Measurements from ENCODE around the gene EVI2A. TPM values are rescaled to one million over a fixed set of nuclear protein-coding genes. Genes with fewer than 3 reads are reported as not detected.
A peak's percentile ranks its signal among the peaks of the same experiment; 100 is the strongest.

The EVI2A gene
- total and polyA plus RNA-seq, 4 donors: 20.4 to 58.7 (median 34.5) TPM

DNA sequence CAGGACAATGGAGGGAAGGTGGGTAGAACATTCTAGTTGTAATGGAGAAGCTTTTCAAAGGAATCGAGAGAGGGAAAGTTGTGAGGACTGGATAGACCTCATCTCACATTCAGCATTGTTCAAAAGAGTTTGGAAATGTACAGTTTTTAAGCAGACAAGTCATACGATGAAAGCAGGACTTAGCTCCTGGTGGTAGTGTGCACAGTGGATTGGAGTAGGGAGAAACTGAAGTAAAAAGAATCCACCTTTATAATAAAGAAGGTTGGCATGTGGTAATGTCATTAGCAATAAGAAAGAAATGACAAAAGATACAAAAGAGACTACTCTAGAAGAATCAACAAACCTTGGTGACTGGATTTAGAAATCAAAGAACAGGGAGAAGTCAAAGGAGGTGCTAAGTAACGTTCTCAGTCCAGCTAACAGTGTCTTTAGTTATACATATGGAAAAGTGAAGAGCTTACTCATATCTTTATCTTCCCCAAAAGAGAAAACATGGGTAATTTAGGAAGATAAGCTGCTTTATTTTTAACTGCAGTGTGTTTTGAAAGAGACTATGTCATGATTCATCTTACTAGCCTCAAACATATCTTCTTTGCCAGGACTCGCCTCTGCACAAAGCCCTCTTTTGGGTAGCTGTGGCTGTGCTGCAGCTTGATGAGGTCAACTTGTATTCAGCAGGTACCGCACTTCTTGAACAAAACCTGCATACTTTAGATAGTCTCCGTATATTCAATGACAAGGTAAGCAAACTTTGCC lies 18.7 kb upstream of the EVI2A start:
- H3K36me3 ChIP-seq (ENCODE audit: control insufficient read depth, insufficient read depth, low read length): peaks cover 25% of the 10 kb centered on the region
- H3K4me3 ChIP-seq (ENCODE audit: low read depth, low read length): no peak overlapping the region
- no peak overlapping the region for H3K27ac ChIP-seq (ENCODE audit: low read depth, low read length)
- H3K27me3 ChIP-seq (ENCODE audit: control insufficient read depth, insufficient read depth, low read length): no peaks in the 10 kb centered on the region
- DNase-seq (ENCODE audit: low read depth in 4 of 6, low spot score in 6 of 6): no peak
- WGBS (ENCODE audit: insufficient coverage): 82% methylated on average over 2 of the region's 6 CpGs
- no peaks in the 10 kb centered on the region for H3K9me3 ChIP-seq (ENCODE audit: control insufficient read depth, insufficient read depth, low read length)
- no peaks in the 10 kb centered on the region for H3K4me1 ChIP-seq (ENCODE audit: control insufficient read depth, insufficient read depth, low read length)

DNA sequence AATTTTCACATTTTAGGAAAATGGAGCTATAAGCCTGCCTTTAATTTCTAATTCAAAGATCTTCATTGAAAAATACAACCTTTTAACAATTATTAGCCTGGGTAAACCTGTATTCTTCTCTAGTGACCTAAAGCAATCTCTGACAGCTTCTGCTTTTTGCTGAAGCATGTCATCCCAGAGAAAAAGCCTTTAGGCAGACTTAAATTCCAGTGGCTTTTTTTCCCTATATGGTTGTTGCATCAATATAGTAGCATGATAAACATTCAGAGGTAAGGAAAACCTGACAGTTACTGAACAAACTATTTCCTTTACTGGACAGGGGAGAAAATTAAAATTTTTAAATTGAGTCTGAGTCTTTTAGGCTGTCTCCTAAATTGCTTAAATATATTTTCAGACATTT lies 7.8 kb upstream of the EVI2A start:
- no peak overlapping the region for H3K27ac ChIP-seq (ENCODE audit: low read depth, low read length)
- peaks cover 8% of the 10 kb centered on the region for H3K36me3 ChIP-seq (ENCODE audit: control insufficient read depth, insufficient read depth, low read length)
- H3K4me1 ChIP-seq (ENCODE audit: control insufficient read depth, insufficient read depth, low read length): no peaks in the 10 kb centered on the region
- no peaks in the 10 kb centered on the region for H3K27me3 ChIP-seq (ENCODE audit: control insufficient read depth, insufficient read depth, low read length)
- no peaks in the 10 kb centered on the region for H3K9me3 ChIP-seq (ENCODE audit: control insufficient read depth, insufficient read depth, low read length)
- H3K4me3 ChIP-seq (ENCODE audit: low read depth, low read length): no peak overlapping the region
- DNase-seq (ENCODE audit: low read depth in 4 of 6, low spot score in 6 of 6): no peak

DNA sequence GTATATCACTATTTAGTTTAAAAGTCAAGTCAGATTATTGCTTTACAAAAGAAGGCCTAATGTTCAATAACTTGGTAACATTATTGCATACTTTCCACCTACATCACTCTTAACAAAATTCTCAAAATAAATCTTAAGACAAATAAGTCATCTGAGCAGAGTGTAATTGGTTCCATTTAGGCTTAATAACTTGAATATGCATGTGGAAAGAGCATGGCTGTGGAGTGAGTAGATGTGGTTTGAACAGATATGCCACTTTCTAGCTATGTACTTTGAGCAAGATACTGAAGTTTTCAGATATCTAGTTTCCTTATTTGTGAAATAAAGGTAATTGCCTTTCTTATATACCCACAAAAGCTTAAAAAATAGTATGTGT lies 6.7 kb upstream of the EVI2A start:
- Histone ChIP-seq H3K27me3 (ENCODE audit: control insufficient read depth, insufficient read depth, low read length) (no peaks in the 10 kb centered on the region), H3K36me3 (ENCODE audit: control insufficient read depth, insufficient read depth, low read length) (peaks cover 8% of the 10 kb centered on the region), H3K27ac (ENCODE audit: low read depth, low read length) (no peak overlapping the region), H3K4me1 (ENCODE audit: control insufficient read depth, insufficient read depth, low read length) (no peaks in the 10 kb centered on the region), H3K4me3 (ENCODE audit: low read depth, low read length) (no peak overlapping the region), H3K9me3 (ENCODE audit: control insufficient read depth, insufficient read depth, low read length) (no peaks in the 10 kb centered on the region)
- no peak for DNase-seq (ENCODE audit: low read depth in 4 of 6, low spot score in 6 of 6)

DNA sequence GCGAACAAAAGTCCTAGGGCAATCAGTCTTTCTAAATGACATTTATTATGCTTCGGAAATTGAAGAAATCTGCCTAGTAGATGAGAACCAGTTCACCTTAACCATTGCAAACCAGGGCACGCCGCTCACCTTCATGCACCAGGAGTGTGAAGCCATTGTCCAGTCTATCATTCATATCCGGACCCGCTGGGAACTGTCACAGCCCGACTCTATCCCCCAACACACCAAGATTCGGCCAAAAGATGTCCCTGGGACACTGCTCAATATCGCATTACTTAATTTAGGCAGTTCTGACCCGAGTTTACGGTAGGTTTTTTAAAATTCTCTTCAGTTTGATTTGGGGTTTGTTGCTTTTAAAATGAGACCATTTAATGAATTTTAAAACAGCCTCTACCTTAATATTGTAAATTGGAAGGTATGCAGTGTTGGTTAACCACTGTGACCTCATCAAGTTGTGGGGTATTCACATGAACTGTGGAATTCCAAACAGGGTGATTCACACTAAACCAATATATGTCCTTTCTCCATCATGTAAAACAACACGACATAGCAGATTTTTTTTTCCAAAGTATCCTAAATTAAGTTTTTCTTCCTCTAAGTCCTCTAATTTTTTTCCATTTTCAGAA lies 6.2 kb upstream of the EVI2A start:
- no peak for DNase-seq (ENCODE audit: low read depth in 4 of 6, low spot score in 6 of 6)
- no peak overlapping the region for H3K27ac ChIP-seq (ENCODE audit: low read depth, low read length)
- H3K27me3 ChIP-seq (ENCODE audit: control insufficient read depth, insufficient read depth, low read length): no peaks in the 10 kb centered on the region
- peaks cover 8% of the 10 kb centered on the region for H3K36me3 ChIP-seq (ENCODE audit: control insufficient read depth, insufficient read depth, low read length)
- no peaks in the 10 kb centered on the region for H3K4me1 ChIP-seq (ENCODE audit: control insufficient read depth, insufficient read depth, low read length)
- no peak overlapping the region for H3K4me3 ChIP-seq (ENCODE audit: low read depth, low read length)
- H3K9me3 ChIP-seq (ENCODE audit: control insufficient read depth, insufficient read depth, low read length): no peaks in the 10 kb centered on the region
- over 99% methylated on average over 8 of the region's 12 CpGs for WGBS (ENCODE audit: insufficient coverage)

DNA sequence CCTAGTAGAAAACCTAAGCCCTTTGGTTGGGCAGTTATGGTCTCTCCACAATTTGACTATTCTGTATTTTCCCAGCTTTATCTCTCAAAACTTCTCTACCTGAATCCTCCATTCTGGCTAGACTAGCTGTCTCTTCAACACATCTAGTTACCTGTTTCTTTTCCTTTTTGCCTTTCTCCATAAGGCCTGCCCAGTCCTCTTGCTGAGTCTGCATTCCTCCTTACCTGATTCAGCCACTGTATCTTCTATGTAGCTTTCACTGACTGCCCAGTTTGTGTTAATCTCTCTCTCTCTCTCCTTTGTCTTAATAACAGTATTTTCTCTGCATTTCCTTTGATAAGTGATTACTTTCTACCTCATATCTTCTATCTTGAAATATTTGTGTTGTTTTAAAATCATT lies 2.1 kb upstream of the EVI2A start:
- H3K4me3 ChIP-seq (ENCODE audit: low read depth, low read length): no peak overlapping the region
- H3K27me3 ChIP-seq (ENCODE audit: control insufficient read depth, insufficient read depth, low read length): no peaks in the 10 kb centered on the region
- no peak overlapping the region for H3K27ac ChIP-seq (ENCODE audit: low read depth, low read length)

DNA sequence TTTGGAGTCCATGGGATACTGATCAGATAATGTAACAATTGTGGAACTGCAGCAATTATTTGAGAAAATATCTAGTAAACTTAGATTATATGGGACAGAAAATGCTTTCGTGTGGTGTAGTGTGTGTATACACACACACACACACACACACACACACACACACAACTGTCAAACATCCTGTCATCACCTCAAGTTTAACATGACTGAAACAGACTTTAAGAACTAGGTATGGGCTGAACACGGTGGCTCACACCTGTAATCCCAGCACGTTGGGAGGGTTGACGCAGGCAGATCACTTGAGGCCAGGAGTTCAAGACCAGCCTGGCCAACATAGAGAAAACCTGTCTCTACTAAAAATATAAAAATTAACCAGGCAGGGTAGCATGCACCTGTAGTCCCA lies 544 bp upstream of the EVI2A start:
- DNase-seq (ENCODE audit: low read depth in 4 of 6, low spot score in 6 of 6): no peak
- peaks cover 8% of the 10 kb centered on the region for H3K36me3 ChIP-seq (ENCODE audit: control insufficient read depth, insufficient read depth, low read length)
- H3K4me1 ChIP-seq (ENCODE audit: control insufficient read depth, insufficient read depth, low read length): no peaks in the 10 kb centered on the region
- H3K27me3 ChIP-seq (ENCODE audit: control insufficient read depth, insufficient read depth, low read length): no peaks in the 10 kb centered on the region
- no peaks in the 10 kb centered on the region for H3K9me3 ChIP-seq (ENCODE audit: control insufficient read depth, insufficient read depth, low read length)
- H3K27ac ChIP-seq (ENCODE audit: low read depth, low read length): no peak overlapping the region
- WGBS (ENCODE audit: insufficient coverage): 94% methylated on average over 2 of the region's 4 CpGs
- H3K4me3 ChIP-seq (ENCODE audit: low read depth, low read length): no peak overlapping the region

More for the DNA sequence above, 2.1 kb upstream of the EVI2A start:
- Histone ChIP-seq H3K9me3 (ENCODE audit: control insufficient read depth, insufficient read depth, low read length) (no peaks in the 10 kb centered on the region), H3K4me1 (ENCODE audit: control insufficient read depth, insufficient read depth, low read length) (no peaks in the 10 kb centered on the region), H3K36me3 (ENCODE audit: control insufficient read depth, insufficient read depth, low read length) (peaks cover 8% of the 10 kb centered on the region)
- DNase-seq (ENCODE audit: low read depth in 4 of 6, low spot score in 6 of 6): no peak

DNA sequence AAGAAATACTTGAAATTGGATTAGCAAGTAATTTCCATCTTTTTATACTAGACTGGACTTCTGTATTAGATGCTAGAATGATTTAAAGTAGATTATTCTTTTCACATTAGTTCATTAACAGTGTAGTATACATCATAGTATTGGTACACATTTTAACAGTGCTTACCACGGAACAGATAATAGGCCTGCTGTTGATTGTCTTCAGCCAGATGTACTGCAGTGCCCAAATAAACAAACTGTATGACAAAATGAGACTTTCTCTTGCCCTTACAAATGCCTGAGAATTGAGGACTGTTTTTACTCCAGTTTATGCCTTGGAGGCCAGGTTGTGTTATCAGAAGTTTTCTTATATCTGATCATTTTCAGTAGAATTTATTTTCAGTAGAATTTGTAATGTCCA lies 631 bp downstream of the EVI2A start:
- Histone ChIP-seq H3K27ac (ENCODE audit: low read depth, low read length) (peak overlapping the region; percentile 36), H3K4me3 (ENCODE audit: low read depth, low read length) (no peak overlapping the region), H3K4me1 (ENCODE audit: control insufficient read depth, insufficient read depth, low read length) (no peaks in the 10 kb centered on the region), H3K27me3 (ENCODE audit: control insufficient read depth, insufficient read depth, low read length) (no peaks in the 10 kb centered on the region), H3K36me3 (ENCODE audit: control insufficient read depth, insufficient read depth, low read length) (no peaks in the 10 kb centered on the region), H3K9me3 (ENCODE audit: control insufficient read depth, insufficient read depth, low read length) (no peaks in the 10 kb centered on the region)
- no CpG with 5 or more reads among the region's 1 CpG for WGBS (ENCODE audit: insufficient coverage)
- DNase-seq (ENCODE audit: low read depth in 4 of 6, low spot score in 6 of 6): peak in 1 of 6 donors; percentile 9

DNA sequence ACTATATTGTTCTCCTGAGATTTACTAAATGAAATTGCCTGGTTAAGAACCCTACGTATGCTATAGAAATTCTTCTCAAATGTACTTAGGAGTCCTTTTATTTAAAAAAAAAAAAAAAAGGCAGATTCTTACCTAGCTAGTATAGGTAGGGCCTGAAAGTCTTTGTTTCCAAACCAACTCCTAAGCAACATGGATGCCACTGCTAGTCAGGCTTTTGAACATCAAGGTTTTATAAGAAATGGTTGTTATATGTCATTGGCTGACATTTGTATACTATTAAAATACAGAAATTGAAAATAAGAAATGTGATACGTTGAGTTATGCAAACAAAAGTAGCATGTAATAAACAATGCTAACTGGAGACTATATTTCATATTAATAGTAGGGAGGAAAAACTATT lies 1.2 kb downstream of the EVI2A start:
- peak in 1 of 6 donors; percentile 16 for DNase-seq (ENCODE audit: low read depth in 4 of 6, low spot score in 6 of 6)
- no CpG with 5 or more reads among the region's 2 CpGs for WGBS (ENCODE audit: insufficient coverage)
- Histone ChIP-seq H3K4me1 (ENCODE audit: control insufficient read depth, insufficient read depth, low read length) (no peaks in the 10 kb centered on the region), H3K27me3 (ENCODE audit: control insufficient read depth, insufficient read depth, low read length) (no peaks in the 10 kb centered on the region), H3K36me3 (ENCODE audit: control insufficient read depth, insufficient read depth, low read length) (no peaks in the 10 kb centered on the region), H3K27ac (ENCODE audit: low read depth, low read length) (no peak overlapping the region), H3K4me3 (ENCODE audit: low read depth, low read length) (no peak overlapping the region), H3K9me3 (ENCODE audit: control insufficient read depth, insufficient read depth, low read length) (no peaks in the 10 kb centered on the region)

DNA sequence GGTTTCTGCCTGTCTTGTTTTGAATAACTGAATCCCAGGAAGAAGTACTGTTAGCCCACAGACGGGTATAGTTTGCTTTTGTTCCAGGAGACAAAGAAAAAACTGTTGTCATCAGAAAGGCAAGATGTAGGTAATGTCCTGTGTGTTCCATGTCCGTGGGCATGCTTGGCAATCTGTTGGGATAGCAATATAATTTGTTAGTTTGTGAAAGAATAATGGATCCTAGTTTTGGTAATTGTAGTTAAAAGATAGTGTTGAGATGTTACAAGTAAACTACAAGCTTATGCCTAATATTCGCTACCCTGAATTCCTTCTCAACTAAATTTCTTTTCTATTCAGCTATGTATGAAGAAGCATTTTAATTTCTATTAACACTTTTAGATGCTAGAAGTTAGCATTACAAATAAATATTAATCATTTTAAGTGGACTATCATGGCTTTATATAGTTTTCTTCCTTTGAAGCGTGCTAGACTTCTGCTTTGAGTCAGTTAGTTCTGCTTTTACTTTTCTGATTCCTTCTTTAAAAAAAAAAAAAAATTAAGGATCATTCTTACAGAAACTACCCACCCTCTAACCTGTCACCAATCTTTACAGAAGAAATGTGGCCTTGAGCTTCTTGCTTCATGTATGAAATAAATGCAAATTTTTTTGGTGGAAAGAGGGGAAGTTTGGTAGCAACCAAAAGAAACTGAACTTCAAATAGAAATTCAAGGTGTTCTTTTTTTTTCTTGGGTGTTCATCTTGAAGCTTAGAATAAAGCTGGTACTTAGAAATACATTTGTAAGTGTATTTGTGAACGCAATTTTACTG lies 2.4 kb downstream of the EVI2A start:
- Histone ChIP-seq H3K4me3 (ENCODE audit: low read depth, low read length) (peak overlapping the region; percentile 31), H3K9me3 (ENCODE audit: control insufficient read depth, insufficient read depth, low read length) (no peaks in the 10 kb centered on the region), H3K36me3 (ENCODE audit: control insufficient read depth, insufficient read depth, low read length) (no peaks in the 10 kb centered on the region), H3K4me1 (ENCODE audit: control insufficient read depth, insufficient read depth, low read length) (no peaks in the 10 kb centered on the region), H3K27ac (ENCODE audit: low read depth, low read length) (peak overlapping the region; percentile 73), H3K27me3 (ENCODE audit: control insufficient read depth, insufficient read depth, low read length) (no peaks in the 10 kb centered on the region)
- DNase-seq (ENCODE audit: low read depth in 4 of 6, low spot score in 6 of 6): no peak
- 10% methylated on average over 2 of the region's 5 CpGs for WGBS (ENCODE audit: insufficient coverage)
